ENCODE results near the gene CDC123.
A peak's percentile ranks its signal among the peaks of the same experiment; 100 is the strongest.
"Not testable (repeated sequence)": the region's sequence is repeated elsewhere in the genome, so short reads cannot be mapped to it uniquely, and the experiment has no call there.

Gene CDC123, protein sequence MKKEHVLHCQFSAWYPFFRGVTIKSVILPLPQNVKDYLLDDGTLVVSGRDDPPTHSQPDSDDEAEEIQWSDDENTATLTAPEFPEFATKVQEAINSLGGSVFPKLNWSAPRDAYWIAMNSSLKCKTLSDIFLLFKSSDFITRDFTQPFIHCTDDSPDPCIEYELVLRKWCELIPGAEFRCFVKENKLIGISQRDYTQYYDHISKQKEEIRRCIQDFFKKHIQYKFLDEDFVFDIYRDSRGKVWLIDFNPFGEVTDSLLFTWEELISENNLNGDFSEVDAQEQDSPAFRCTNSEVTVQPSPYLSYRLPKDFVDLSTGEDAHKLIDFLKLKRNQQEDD

DNA sequence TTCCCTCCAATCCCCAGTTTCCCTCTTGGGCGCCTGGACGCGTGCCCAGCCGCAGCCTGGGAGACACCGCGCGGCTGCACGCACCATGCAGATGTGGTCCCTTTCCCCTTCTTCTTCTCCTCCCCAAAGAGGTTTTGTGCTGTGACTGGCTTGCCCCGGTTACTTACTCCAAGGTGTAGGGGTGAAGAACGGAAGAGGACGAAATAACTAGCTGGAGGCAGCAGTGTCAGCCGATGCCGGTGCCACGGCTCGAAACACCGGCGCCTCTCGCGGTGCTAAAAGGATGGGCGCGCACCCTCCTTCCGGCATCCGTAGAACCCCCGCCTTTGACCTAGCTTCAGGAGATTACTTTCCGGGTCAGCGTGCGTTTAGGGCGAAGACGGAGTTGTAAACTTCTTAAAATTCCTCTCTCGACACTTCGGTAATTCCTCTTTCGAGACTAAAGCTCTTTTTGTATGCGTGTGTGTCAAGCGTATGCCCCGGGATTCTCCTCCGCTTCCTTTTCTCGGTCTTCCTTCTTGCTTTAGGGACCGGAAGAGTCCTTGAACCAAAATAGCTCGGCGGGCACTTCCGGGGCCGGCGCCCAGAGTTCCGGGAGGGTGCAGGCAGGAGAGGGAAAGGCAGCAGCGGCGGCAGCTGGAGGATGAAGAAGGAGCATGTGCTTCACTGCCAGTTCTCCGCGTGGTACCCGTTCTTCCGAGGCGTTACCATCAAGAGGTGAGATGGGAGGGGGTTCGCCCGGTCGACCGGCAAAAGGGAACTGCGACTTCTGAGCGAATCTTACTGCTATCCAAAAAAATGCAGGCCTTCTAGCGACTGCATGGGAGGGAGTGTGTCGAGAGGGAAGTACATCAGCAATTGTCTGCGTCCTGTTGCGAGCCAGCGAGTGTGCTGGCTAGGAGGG, at the start of gene CDC123, which contains the start of gene NUDT5:
Gene CDC123 (plus strand): TSS at position 586 of the 904 bp plus-strand sequence. CDS start 58 bp downstream, at position 644.
Gene NUDT5 (minus strand): TSS at position 289 of the 904 bp plus-strand sequence. CDS start 9,600 bp downstream, outside the sequence.
- DNase-seq, result peak; percentile 55 to 99 (median 87)

- no peak for DNase-seq
These were observed 45.8 kb upstream of the CDC123 start for GRCh38 chr10:12150163-12150562.

- no peak for DNase-seq
These were observed 41.5 kb upstream of the CDC123 start for GRCh38 chr10:12154516-12154915.

GRCh38 chr10:12156367-12157123, 39.4 kb upstream of the CDC123 start:
- DNase-seq, result no peak

DNA sequence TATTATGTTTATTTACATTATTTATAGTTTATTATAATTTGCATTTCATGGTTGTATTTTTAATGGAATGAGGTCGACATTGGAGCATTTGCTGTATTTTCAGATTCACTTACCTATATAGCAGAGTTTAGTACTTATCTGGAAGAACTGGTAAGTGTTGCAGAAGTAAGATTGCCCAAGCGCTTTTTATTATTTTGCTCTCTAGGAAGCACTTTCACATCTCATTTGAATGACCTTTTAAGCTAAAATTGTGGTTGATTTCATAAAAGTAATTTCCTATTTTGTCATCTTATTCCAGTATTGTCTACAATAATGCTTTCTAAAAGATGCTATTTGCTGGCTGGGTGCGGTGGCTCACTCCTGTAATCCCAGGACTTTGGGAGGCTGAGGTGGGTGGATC, 37.9 kb upstream of the CDC123 start:
- no peak for DNase-seq

- no peak for DNase-seq
These were observed 35.3 kb upstream of the CDC123 start for GRCh38 chr10:12160664-12161063.

GRCh38 chr10:12162927-12163326, 33.1 kb upstream of the CDC123 start:
- no peak for DNase-seq

- DNase-seq, result no peak
These were observed 31.9 kb upstream of the CDC123 start for GRCh38 chr10:12164085-12164484.

- DNase-seq, result no peak
These were observed 31.0 kb upstream of the CDC123 start for GRCh38 chr10:12165036-12165435.

GRCh38 chr10:12165999-12166775, 29.8 kb upstream of the CDC123 start:
- no peak for DNase-seq

GRCh38 chr10:12171512-12171911, 24.5 kb upstream of the CDC123 start:
- not testable (repeated sequence) for DNase-seq

GRCh38 chr10:12177642-12178041, 18.3 kb upstream of the CDC123 start:
- DNase-seq, result no peak

DNA sequence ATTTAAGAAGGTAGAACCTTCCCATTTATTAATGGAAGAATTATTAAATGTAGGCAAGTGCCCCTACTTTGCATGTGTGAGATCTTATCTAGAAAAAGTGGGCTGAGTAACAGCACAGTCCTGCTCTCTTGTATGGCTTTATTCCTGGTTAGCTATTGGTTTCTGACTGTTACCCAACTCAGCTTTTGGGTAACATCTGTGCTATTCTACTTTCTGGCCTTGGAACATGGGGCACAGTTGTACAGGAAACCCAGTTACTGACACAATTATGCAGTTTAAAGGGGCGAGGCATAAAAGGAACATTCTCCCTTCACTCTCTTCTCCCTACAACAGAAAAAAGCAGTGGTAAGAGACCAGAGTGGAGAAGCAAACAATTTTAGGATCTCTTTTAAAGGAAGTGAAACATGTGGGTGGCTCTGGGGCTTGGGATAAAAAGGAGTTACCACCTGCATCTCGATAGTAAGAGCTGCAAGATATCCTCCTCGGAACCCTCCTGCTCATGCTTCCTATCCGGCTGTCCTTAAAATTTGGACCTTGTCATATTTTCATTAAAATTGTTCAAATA, 16.3 kb upstream of the CDC123 start:
- no peak for DNase-seq

- no peak for DNase-seq
These were observed 15.6 kb upstream of the CDC123 start for GRCh38 chr10:12180221-12180974.

GRCh38 chr10:12181065-12181775, 14.8 kb upstream of the CDC123 start:
- no peak for DNase-seq

- no peak for DNase-seq
These were observed 11.8 kb upstream of the CDC123 start for GRCh38 chr10:12184165-12184564.

DNA sequence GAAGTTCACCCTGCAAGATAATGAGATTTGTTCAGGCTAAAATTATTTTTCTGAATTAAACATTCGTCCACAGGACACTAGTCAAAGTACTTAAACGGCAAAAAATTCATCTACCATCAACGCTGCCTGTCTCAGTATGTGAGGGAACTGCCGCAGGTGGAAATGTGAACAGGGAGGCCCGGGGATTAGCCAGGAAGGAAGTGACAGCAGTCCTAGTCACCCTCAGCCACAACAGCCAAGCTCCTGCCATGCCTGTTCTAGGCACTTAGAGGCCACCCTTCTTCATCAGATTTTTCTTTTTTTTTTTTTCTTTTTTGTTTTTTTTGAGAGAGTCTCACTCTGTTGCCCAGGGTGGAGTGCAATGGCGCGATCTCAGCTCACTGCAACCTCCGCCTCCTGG, 9.7 kb upstream of the CDC123 start:
- no peak for DNase-seq

DNA sequence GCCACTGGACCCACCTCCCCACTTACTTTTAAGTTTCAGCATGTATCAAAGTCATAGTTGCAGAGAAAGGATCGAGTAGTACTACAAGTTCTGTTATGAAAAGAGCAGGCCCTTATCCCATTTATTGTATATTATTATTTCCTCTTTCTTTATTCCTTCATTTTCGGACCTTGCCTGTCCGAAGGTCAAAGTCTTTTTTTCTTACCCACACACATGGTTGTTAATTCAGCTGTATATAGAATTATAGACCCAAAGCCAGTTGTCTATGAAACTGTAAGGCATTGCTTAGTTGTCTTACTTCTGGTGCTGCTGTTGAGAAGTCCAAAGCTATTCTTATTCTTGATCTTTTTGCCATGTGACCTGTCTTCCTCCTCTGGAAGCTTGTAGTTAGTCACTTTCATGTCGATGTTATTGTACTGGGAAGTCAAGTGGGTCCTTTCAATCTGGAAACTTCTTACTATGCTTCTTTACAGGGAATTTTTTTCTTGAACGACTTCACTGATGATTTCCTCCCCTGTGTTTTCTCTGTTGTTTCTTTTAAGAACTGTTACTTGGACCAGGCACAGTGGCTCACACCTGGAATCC, 8.6 kb upstream of the CDC123 start:
- no peak for DNase-seq

DNA sequence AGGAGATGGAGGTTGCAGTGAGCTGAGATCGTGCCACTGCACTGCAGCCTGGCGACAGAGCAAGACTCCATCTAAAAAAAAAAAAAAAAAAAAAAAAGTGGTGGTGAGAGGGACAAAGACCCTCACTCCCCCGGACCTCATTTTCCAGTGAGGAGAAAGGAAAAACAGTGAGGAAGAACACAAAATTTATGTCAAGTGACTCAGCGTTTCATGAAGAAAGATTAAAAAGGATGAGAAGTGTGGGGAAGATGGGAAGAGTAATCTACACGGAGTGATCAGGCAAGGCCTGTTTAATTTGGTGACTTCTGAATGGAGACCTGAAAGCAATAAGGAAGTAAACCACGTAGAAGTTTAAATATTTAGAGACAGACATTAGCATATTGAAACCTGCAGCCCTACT, 7.3 kb upstream of the CDC123 start:
- DNase-seq, result no peak

Data from amygdala (tissue), 56 donors.